K562 (cell line): ENCODE measurements around the gene POC1B. TPM values are rescaled to one million over a fixed set of nuclear protein-coding genes. Genes with fewer than 3 reads are reported as not detected.

Source experiments
- ATAC-seq: fragments of 200-7000 bp; cut with Tn5 transposase; 3 replicates; pipeline ENCODE4 v1.9.1; 2020; ENCODE audit warnings: moderate library complexity
- BruUV-seq: library from RNA; stranded (reverse); fragments of 400-500 nt; replicated peaks from 2 replicates; lab custom pipeline; 2021; lab: Mats Ljungman, UMichigan
- CTCF ChIA-PET: fragments of 300-600 bp; formaldehyde crosslinking; extraction: SDS; loops from one replicate; lab custom pipeline; 2021; ENCODE audit warnings: low intra/inter-chr PET ratio; lab: Yijun Ruan, JAX
- POLR2A ChIA-PET: fragments of 300-600, 350-650 bp; sonication (Branson Sonifier 250); formaldehyde crosslinking; extraction: SDS; loops from one replicate; lab custom pipeline; 2021; ENCODE audit warnings: antibody characterized with exemption, inconsistent platforms; lab: Yijun Ruan, JAX
- DNase-seq, 4 experiments: peaks; one replicate each; pipeline versions ENCODE4 v3.0.0 to v3.0.0-alpha.2; 2011 to 2018; ENCODE audit warnings: low spot score in 3 of 4, mixed read lengths in 3 of 4; ENCODE audit errors: extremely low read depth in 1 of 4
- FAIRE-seq: peaks from 2 replicates; lab custom pipeline; 2011; peaks lifted over from hg19 to GRCh38; lab: Jason Lieb, UNC
- H2AFZ ChIP-seq: 2 replicates; pipeline ENCODE4 v1.6.0; 2011; ENCODE audit warnings: low read depth, low read length, control low read depth, inconsistent platforms
- H3K27ac ChIP-seq: fragments of 200-600 bp; 3 replicates; pipeline ENCODE4 v1.8.0; 2011; ENCODE audit warnings: low read depth, mild to moderate bottlenecking, control low read depth, inconsistent platforms, low read length, moderate library complexity, mixed read lengths; ENCODE audit errors: extremely low read depth
- H3K27me3 ChIP-seq, 2 experiments: fragments of 300-600 bp in 1 of 2; 2 replicates in 1 of 2; 3 replicates in 1 of 2; pipeline versions ENCODE4 v1.6.0 to v1.8.0; 2011; ENCODE audit warnings: inconsistent platforms in 2 of 2, low read length in 2 of 2, mild to moderate bottlenecking in 1 of 2, mixed read lengths in 1 of 2, moderate library complexity in 1 of 2; ENCODE audit not compliant: control insufficient read depth in 2 of 2, insufficient read depth in 2 of 2
- H3K36me3 ChIP-seq: fragments of 300-600 bp; 3 replicates; pipeline ENCODE4 v1.8.0; 2011; ENCODE audit warnings: mild to moderate bottlenecking, low read length, inconsistent platforms; ENCODE audit not compliant: control insufficient read depth, insufficient read depth
- H3K4me1 ChIP-seq, 2 experiments: fragments of 200-600 bp in 1 of 2; replicated peaks in 1 of 2; 2 replicates in 1 of 2; 3 replicates in 1 of 2; pipeline versions ENCODE4 v1.5.1 to v1.8.0; 2011; ENCODE audit warnings: inconsistent platforms in 2 of 2, low read length in 2 of 2, mild to moderate bottlenecking in 1 of 2, mixed read lengths in 1 of 2, moderate library complexity in 1 of 2; ENCODE audit not compliant: control insufficient read depth in 2 of 2, insufficient read depth in 2 of 2
- H3K4me2 ChIP-seq: 2 replicates; pipeline ENCODE4 v1.6.1; 2011; ENCODE audit warnings: low read length, control low read depth, inconsistent platforms, mixed read lengths; ENCODE audit not compliant: insufficient read depth
- H3K4me3 ChIP-seq: fragments of 200-600 bp; sonication (generic), shearing (Covaris generic); 2 replicates; pipeline ENCODE4 v1.5.1; 2016; ENCODE audit warnings: control low read depth, inconsistent platforms
- H3K79me2 ChIP-seq: fragments of 200-600 bp; 3 replicates; pipeline ENCODE4 v1.8.0; 2011; ENCODE audit warnings: low read length, inconsistent platforms; ENCODE audit not compliant: control insufficient read depth, insufficient read depth
- H3K9ac ChIP-seq, 2 experiments: 2 replicates each; pipeline versions ENCODE4 v1.6.0 to v1.6.1; 2011; ENCODE audit warnings: low read depth in 2 of 2, low read length in 2 of 2, control low read depth in 1 of 2, inconsistent platforms in 1 of 2, mild to moderate bottlenecking in 1 of 2, mixed read lengths in 1 of 2; ENCODE audit not compliant: insufficient read depth in 1 of 2
- H3K9me1 ChIP-seq: one replicate; pipeline ENCODE4 v1.6.0; 2011; ENCODE audit warnings: inconsistent platforms, mild to moderate bottlenecking, low read length, moderate library complexity; ENCODE audit not compliant: control insufficient read depth, insufficient read depth
- H3K9me3 ChIP-seq: replicated peaks from 2 replicates; pipeline ENCODE4 v1.5.1; 2011; ENCODE audit warnings: low read depth, low read length, inconsistent platforms; ENCODE audit not compliant: control insufficient read depth, insufficient read depth
- H4K20me1 ChIP-seq: replicated peaks from 2 replicates; pipeline ENCODE4 v1.6.1; 2011; ENCODE audit warnings: low read length, inconsistent platforms, mixed read lengths; ENCODE audit not compliant: control insufficient read depth, insufficient read depth
- CC2D1A ChIP-seq: fragments of 450-650 bp; IDR thresholded peaks from 2 replicates; pipeline ENCODE4 v1.6.1; 2017; ENCODE audit warnings: mild to moderate bottlenecking
- CREB1 ChIP-seq, 2 experiments: sonication (generic) in 1 of 2; formaldehyde crosslinking in 1 of 2; IDR thresholded peaks; 2 replicates each; pipeline versions ENCODE4 v1.6.1 to v1.8.0; 2012 to 2022; ENCODE audit warnings: inconsistent platforms in 1 of 2, mild to moderate bottlenecking in 1 of 2, missing genetic modification reagents in 1 of 2, moderate library complexity in 1 of 2
- HDGF ChIP-seq: fragments of 450-650 bp; IDR thresholded peaks from 2 replicates; pipeline ENCODE4 v1.6.1; 2016
- HMGXB4 ChIP-seq: sonication (generic); formaldehyde crosslinking; IDR thresholded peaks from 2 replicates; pipeline ENCODE4 v1.8.1; 2023; ENCODE audit warnings: mild to moderate bottlenecking, missing genetic modification reagents
- NELFE ChIP-seq: IDR thresholded peaks from 2 replicates; pipeline ENCODE4 v1.6.1; 2011; ENCODE audit warnings: mild to moderate bottlenecking; ENCODE audit not compliant: insufficient read depth, insufficient read length
- NR2C2 ChIP-seq, 2 experiments: fragments of 200-800 bp in 1 of 2; sonication (Bioruptor generic) in 1 of 2; sonication (generic) in 1 of 2; formaldehyde crosslinking in 1 of 2; IDR thresholded peaks; 2 replicates each; pipeline versions ENCODE4 v1.6.1 to v1.8.0; 2016 to 2022; ENCODE audit warnings: mild to moderate bottlenecking in 1 of 2, missing compliant biosample characterization in 1 of 2, missing genetic modification characterization in 1 of 2, missing genetic modification reagents in 1 of 2
- WGBS: fragments of 100-300 bp; shearing (Covaris generic); methylation state at CpG from one replicate; pipeline ENCODE4 v1.1.6; 2016; ENCODE audit warnings: low coverage, mixed read lengths; ENCODE audit not compliant: insufficient coverage; ENCODE audit errors: missing lambda C conversion rate; 5-methylcytosine and 5-hydroxymethylcytosine counted together
- in situ Hi-C: fragments of 300-500 bp; cut with MboI; formaldehyde crosslinking; loops from 4 replicates; pipeline ENCODE4 v1.15.0; 2018; ENCODE audit warnings: inconsistent platforms, mixed read lengths
- intact Hi-C: fragments of 100-400 bp; cut with micrococcal nuclease; formaldehyde crosslinking; loops from 2 replicates; pipeline ENCODE4 v1.14.2; 2022
- polyA plus RNA-seq, 8 experiments: library from polyadenylated mRNA; depleted of rRNA in 4 of 8; stranded (reverse) in 5 of 8; unstranded in 3 of 8; fragments of >200 nt; fragmentation: Nextera tagmentation in 2 of 8; fragmentation: Illumina TruSeq in 1 of 8; extraction: Ambion mirVana in 2 of 8; extraction: Trizol in 1 of 8; gene quantifications; 2 replicates each; pipeline versions ENCODE4 v1.2.1 to v1.2.3, GENCODE V29; 2011 to 2014; ENCODE audit warnings: inconsistent platforms in 1 of 8, missing spikeins in 1 of 8
- total RNA-seq, 7 experiments: library from RNA; depleted of rRNA in 6 of 7; stranded (reverse); fragments of >200 nt in 6 of 7; fragmentation: Illumina TruSeq in 2 of 7; extraction: Trizol in 2 of 7; gene quantifications; 2 replicates each; pipeline versions ENCODE4 v1.2.1 to v1.2.3, GENCODE V29; 2011 to 2021; ENCODE audit warnings: low replicate concordance in 1 of 7

The POC1B gene
- total and polyA plus RNA-seq, 9 of the 15 experiments (the other 6 are each of a cell fraction or from before 2014, with no cell fraction given) = 4.5 to 16.1 (median 10.4) TPM

- Histone ChIP-seq H3K9ac (no peak overlapping the region), H2AFZ (no peak overlapping the region), H3K27me3 (no peaks in the 10 kb centered on the region), H3K4me3 (no peak overlapping the region), H3K9me3 (no peaks in the 10 kb centered on the region), H3K9me1 (no peaks in the 10 kb centered on the region), H4K20me1 (no peaks in the 10 kb centered on the region), H3K36me3 (no peaks in the 10 kb centered on the region), H3K27ac (no peak overlapping the region), H3K4me1 (no peaks in the 10 kb centered on the region; a peak in 1 of 5 replicates), H3K79me2 (no peaks in the 10 kb centered on the region), H3K4me2 (no peak overlapping the region)
- BruUV-seq = no TSS peak
- POLR2A ChIA-PET = no interaction called here
- WGBS = 22% methylated on average over 3 of the region's 3 CpGs
- FAIRE-seq (peak; percentile 40), ATAC-seq (no peak), DNase-seq (no peak)
- intact Hi-C loops (no loop called here), in situ Hi-C loops (no loop called here)
- TF ChIP-seq CC2D1A = no peak
- TF ChIP-seq HMGXB4 (CRISPR knock-in tag) = no peak
- TF ChIP-seq NR2C2 (CRISPR knock-in tag; IDR thresholded peaks at IDR 0.05) = no peak
- TF ChIP-seq NR2C2 (tag; IDR thresholded peaks at IDR 0.05) = no peak
- TF ChIP-seq NELFE = no peak
- no peak for TF ChIP-seq HDGF
- no peak for TF ChIP-seq CREB1 (IDR thresholded peaks at IDR 0.05)
- no peak for TF ChIP-seq CREB1 (CRISPR knock-in tag; IDR thresholded peaks at IDR 0.05)
- CTCF ChIA-PET = no interaction called here
These were observed 108.4 kb downstream of the POC1B start for GRCh38 chr12:89417246-89417977.
